ENCODE measurements around the gene TIFAB.

Gene TIFAB

DNA sequence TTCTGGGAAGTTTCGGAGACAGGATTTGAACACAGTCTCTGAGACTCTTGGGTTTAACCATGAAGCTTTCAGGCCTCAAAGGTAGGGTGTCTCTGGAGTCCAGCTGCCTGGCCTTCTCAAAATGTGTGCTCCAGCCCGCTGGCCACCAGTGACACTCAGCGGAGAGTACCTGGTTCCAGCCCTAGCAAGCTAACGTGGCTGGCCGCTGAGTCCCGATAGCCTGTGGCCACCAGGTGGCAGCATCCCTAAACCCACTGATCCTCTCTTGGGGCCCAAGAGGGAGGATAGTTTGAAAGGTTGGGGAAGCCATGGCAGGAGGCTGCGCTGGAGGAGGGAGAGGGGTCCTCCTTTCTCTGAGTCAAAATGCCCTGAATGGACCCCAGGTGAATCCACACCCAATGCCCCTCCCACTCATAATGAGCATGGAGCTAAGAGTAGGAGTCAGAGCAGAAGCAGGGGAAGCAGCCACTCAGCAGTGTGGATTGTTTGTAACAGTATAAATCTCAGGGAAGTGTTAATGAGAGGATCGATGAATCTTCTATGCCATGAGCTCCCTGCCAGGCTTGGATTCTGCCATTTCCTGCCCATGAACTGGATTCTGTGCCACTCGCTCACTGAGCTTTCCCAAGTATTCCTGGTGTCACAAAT is 5.4 kb upstream of the TIFAB start:
- no peak overlapping the region for H3K27ac Mint-ChIP-seq
- H3K27me3 Mint-ChIP-seq (ENCODE audit: low read depth): peaks cover 14% of the 10 kb centered on the region
- no peak overlapping the region for H3K4me3 Mint-ChIP-seq
- no peaks in the 10 kb centered on the region for H3K9me3 Mint-ChIP-seq
- no peaks in the 10 kb centered on the region for H3K4me1 Mint-ChIP-seq (ENCODE audit: low read depth)
- no peaks in the 10 kb centered on the region for H3K36me3 Mint-ChIP-seq (ENCODE audit: low read depth)

DNA sequence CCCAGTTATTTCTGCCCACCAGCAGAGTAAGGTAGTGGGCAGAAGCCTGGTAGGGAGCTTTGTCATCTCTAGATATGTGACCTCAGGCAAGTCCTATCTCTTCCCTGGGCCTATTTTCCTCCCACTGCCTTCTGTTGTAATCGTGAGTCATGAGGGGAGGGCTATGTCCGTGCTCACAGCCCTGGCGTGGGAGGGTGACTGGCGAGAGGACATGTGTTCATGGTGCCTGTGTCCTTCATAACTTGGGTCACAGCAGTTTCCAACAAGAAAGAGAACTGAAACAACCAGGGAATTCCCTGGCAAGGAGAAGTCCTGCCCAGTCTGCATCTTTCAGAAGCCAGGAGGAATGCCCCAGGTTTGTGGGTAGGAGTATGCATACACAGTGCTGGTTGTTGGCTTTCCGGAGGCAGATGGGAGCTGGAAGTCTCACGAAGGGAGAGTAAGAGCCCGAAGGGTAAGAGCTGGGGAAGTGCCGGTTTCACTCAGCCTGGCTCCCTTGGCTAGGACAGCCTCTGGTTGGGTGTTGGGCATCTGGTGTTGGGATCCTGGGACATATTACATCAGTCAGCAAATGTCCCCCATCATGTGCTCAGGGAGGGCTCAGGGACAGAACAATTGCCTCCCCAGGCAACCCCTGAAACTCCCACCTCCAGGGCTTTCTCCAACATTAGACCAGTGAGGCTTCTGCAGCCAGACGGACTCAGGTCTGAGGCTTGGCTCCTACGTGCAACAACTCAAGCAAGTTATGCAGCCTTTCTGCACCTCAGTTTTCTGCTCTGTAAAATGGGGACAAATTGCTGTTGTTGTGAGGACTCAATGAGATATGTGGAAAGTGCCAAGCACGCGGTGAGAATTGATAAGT is 4.3 kb upstream of the TIFAB start:
- peaks cover 12% of the 10 kb centered on the region for H3K27me3 Mint-ChIP-seq (ENCODE audit: low read depth)

DNA sequence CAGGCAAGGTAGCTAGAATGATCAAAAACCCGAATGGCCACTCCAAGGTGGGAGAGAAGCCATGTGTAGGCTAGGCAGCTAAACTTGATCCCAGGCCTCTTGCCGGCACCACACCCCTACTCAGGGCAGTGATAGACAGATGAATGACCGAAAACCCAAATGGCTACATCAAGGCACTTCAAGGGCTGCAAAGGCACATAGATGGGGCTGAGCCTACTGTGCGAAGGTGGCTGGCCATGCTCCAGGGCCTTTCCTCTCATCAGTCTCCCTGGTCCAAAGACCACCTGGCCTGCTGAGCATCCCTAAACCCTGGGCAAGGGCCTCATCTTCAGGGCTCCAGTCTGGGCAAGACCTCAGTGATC is 3.7 kb upstream of the TIFAB start:
- no peaks in the 10 kb centered on the region for H3K9me3 Mint-ChIP-seq
- no peak overlapping the region for H3K27ac Mint-ChIP-seq
- peaks cover 7% of the 10 kb centered on the region for H3K27me3 Mint-ChIP-seq (ENCODE audit: low read depth)
- no peak overlapping the region for H3K4me3 Mint-ChIP-seq
- no peaks in the 10 kb centered on the region for H3K4me1 Mint-ChIP-seq (ENCODE audit: low read depth)
- H3K36me3 Mint-ChIP-seq (ENCODE audit: low read depth): no peaks in the 10 kb centered on the region

More for the DNA sequence above, 4.3 kb upstream of the TIFAB start:
- H3K27ac Mint-ChIP-seq: no peak overlapping the region
- no peak overlapping the region for H3K4me3 Mint-ChIP-seq
- no peaks in the 10 kb centered on the region for H3K4me1 Mint-ChIP-seq (ENCODE audit: low read depth)
- H3K36me3 Mint-ChIP-seq (ENCODE audit: low read depth): no peaks in the 10 kb centered on the region
- no peaks in the 10 kb centered on the region for H3K9me3 Mint-ChIP-seq

DNA sequence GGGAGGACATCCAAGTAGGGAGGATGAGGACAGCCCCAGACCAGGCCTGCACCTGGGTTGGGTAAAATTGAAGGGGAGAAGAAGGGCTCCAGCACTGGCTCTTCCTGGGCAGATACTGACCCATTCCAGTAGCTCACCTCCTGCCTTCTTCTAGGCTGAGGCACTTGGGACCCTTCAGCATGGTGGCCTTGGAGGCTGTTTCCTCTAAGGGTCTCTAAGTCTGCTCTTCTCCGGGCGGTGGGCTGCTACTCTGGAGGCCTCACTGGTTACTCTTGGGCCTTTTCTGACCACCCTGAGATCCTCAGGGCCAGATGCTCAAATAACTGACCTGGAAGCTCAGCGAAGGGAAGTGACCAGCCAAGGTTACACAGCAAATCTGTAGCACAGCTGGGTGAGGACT is 2.8 kb upstream of the TIFAB start:
- no peaks in the 10 kb centered on the region for H3K4me1 Mint-ChIP-seq (ENCODE audit: low read depth)
- peaks cover 4% of the 10 kb centered on the region for H3K27me3 Mint-ChIP-seq (ENCODE audit: low read depth)
- H3K36me3 Mint-ChIP-seq (ENCODE audit: low read depth): no peaks in the 10 kb centered on the region
- H3K4me3 Mint-ChIP-seq: no peak overlapping the region
- no peak overlapping the region for H3K27ac Mint-ChIP-seq
- no peaks in the 10 kb centered on the region for H3K9me3 Mint-ChIP-seq

DNA sequence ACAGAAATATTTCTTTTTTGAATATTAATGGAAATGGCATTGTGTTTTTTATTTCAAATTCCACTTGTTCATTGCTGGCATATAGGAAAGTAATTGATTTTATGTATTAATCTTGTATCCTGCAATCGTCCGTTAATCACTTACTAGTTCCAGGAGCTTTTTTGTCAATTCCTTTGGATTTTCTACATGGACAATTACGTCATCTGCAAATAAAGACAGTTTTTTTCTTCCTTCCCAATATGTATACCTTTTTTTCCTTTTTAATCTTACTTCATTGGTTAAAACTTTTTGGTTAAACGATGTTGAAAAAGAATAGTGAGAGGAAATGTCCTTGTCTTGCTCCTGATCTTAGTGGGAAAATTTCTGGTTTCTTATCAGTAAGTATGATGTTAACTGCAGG is 1.5 kb upstream of the TIFAB start:
- no peak overlapping the region for H3K4me3 Mint-ChIP-seq
- no peaks in the 10 kb centered on the region for H3K36me3 Mint-ChIP-seq (ENCODE audit: low read depth)
- H3K27me3 Mint-ChIP-seq (ENCODE audit: low read depth): no peaks in the 10 kb centered on the region

DNA sequence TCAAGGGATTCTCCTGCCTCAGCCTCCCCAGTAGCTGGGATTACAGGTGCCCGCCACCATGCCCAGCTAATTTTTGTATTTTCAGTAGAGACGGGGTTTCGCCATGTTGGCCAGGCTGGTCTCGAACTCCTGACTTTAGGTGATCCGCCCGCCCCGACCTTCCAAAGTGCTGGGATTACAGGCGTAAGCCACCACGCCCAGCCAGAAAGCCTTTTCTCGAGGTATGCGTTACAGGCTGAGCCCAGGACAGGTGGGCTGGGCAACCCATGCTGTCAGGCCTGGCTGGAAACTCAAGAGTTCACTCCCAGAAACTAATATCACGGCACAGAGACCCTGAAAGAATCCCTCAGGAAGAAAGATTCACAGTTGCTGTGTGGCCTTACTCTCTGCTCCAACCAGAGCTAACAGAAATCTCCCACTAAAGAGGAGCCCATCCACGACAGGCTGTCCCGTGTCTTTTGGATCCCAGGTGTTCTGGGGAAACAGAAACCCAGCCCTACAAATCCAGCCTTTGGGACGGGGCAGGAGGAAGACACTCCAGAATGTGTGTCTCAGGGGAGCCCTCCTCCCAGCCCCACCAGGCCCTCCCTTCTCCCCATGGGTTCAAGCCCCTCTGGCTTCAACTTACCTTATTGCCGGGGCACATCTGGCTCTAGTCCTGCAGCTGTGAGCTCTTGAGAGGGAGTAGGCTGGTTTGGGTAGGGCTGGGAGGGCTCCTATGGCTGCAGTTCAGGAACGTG is 400 bp downstream of the TIFAB start:
- H3K27me3 Mint-ChIP-seq (ENCODE audit: low read depth): no peaks in the 10 kb centered on the region
- H3K4me3 Mint-ChIP-seq: no peak overlapping the region
- no peaks in the 10 kb centered on the region for H3K4me1 Mint-ChIP-seq (ENCODE audit: low read depth)
- H3K9me3 Mint-ChIP-seq: no peaks in the 10 kb centered on the region
- no peaks in the 10 kb centered on the region for H3K36me3 Mint-ChIP-seq (ENCODE audit: low read depth)
- no peak overlapping the region for H3K27ac Mint-ChIP-seq

More for the DNA sequence above, 1.5 kb upstream of the TIFAB start:
- no peak overlapping the region for H3K27ac Mint-ChIP-seq
- no peaks in the 10 kb centered on the region for H3K9me3 Mint-ChIP-seq
- no peaks in the 10 kb centered on the region for H3K4me1 Mint-ChIP-seq (ENCODE audit: low read depth)

DNA sequence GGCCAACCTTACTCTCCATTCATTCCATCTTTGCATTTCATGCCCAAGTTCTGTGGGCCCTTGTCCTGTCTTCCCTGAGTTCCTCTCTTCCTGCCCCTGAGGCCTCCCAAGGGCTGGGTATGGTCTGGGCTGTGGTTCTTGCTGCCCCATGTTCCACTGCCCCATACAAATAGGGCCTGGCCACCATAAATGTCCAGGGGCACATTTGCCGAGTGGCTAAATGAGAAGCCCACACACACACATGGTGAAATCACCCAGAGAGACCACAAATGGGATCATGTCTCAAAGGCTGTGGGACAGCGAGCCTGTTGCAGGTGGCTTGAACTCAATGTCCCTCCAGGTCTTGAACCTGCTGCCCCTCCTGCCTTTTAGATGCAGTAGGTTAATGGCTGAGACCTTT is 1.2 kb downstream of the TIFAB start:
- Mint-ChIP-seq H3K9me3 (no peaks in the 10 kb centered on the region), H3K27ac (no peak overlapping the region), H3K27me3 (ENCODE audit: low read depth) (no peaks in the 10 kb centered on the region), H3K36me3 (ENCODE audit: low read depth) (no peaks in the 10 kb centered on the region), H3K4me1 (ENCODE audit: low read depth) (no peaks in the 10 kb centered on the region), H3K4me3 (no peak overlapping the region)

DNA sequence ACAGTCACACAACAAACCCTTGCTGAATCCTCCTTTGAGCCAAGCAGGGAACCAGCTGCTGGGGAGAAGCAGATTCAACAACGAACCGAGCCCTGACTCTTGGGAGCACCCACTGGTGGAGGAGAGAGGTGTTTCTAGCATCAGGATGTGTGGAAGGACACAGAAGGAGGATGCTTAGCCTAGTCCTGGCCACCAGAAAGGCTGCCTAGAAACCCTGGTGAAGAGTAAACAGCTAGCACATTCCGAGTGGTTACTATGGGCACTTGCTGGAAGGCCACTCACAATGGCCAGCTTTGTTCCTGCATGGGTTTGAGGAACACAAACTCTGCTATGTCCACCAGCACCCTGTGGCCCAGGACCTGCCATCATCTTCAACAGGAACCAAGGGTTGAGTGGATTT is 1.8 kb downstream of the TIFAB start:
- Mint-ChIP-seq H3K4me1 (ENCODE audit: low read depth) (no peaks in the 10 kb centered on the region), H3K36me3 (ENCODE audit: low read depth) (no peaks in the 10 kb centered on the region), H3K27ac (no peak overlapping the region), H3K9me3 (no peaks in the 10 kb centered on the region), H3K27me3 (ENCODE audit: low read depth) (no peaks in the 10 kb centered on the region), H3K4me3 (no peak overlapping the region)

DNA sequence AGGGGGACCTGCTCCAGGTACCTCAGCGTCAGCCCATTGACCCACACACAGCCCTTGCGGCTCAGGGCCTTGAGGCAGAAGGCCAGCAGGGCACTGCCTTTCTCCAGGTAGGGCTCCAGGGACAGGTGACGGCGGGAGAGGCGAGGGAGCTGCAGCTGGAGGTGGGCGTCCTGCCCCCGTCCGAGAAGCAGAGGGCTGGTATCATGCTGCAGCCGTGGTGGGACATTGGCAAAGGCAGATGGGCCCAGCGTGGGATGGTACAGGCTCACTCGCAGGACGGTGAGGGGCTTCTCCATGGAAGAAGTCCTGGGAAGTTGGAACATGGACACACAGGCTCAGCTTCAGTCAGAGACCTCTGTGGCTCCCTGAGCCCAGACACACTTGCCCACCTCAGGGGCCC is 2.5 kb downstream of the TIFAB start:
- no peaks in the 10 kb centered on the region for H3K27me3 Mint-ChIP-seq (ENCODE audit: low read depth)
- H3K27ac Mint-ChIP-seq: no peak overlapping the region
- no peaks in the 10 kb centered on the region for H3K4me1 Mint-ChIP-seq (ENCODE audit: low read depth)
- no peak overlapping the region for H3K4me3 Mint-ChIP-seq
- no peaks in the 10 kb centered on the region for H3K9me3 Mint-ChIP-seq
- H3K36me3 Mint-ChIP-seq (ENCODE audit: low read depth): no peaks in the 10 kb centered on the region

DNA sequence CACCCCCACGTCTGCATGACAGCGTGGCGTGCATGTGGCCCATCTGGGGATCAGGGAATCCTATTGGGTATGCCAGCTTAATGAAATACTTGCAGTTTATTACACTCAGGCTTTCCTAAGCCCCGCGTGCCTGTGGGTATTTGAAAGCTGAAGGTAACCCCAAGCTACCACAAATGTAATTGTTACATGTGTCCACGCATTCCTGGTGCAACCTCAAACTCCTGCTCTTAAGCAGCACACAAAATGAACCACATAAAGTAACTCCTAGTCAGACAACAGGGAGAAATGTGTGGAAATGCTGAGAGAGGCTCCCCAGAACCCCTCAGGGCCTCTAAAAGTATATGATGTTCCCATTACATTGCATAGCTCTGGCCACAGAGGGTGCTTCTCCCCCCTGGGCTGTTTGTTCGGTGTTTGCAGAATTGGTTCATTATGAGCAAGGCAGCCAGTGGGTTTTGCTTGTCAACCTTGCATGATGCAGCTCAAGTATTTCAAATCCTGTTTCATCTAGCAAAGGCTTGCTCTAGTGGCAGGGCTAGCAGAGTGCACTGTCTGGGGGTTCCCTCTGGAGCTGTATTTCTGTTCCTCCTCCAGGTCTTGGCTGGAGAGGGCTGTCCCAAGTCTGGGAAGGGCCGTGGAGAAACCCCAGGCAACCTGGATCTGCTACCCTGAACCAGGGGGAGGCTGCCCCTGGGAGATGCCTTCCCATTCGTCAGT is 3.2 kb downstream of the TIFAB start:
- H3K27ac Mint-ChIP-seq: no peak overlapping the region
- no peaks in the 10 kb centered on the region for H3K36me3 Mint-ChIP-seq (ENCODE audit: low read depth)
- no peak overlapping the region for H3K4me3 Mint-ChIP-seq
- no peaks in the 10 kb centered on the region for H3K4me1 Mint-ChIP-seq (ENCODE audit: low read depth)
- no peaks in the 10 kb centered on the region for H3K9me3 Mint-ChIP-seq
- peaks cover 4% of the 10 kb centered on the region for H3K27me3 Mint-ChIP-seq (ENCODE audit: low read depth)

DNA sequence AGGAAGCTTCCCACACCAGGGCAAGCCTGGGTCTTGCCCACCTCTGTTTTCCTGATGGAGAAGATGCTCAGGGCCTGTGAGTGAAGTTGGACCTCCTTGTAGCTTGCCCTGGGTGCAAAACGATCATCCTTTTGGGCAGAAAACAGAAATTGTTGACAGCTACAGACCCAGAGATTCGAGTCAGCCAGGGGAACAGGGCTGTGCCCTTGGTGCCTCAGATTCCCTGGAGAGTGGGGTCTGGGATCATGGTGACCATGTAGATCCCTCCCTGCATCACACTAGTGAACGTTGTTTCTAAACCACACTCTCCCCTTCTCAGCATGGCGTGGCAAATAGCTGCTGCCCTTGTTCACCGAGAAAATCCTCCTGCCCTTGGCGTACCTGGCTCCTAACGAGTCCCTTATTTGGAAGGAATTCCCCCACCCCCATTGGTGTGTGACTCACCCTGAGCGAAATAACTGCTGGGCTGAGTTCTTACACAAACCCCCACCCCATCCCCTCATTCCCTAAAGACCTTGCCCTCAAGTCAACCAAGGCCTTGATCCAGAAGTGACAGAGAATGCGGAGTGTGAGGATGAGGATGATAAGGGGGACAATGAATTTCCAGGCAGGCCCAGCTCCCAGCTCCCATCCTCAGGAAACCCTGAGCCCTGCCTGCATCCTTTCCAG is 3.9 kb downstream of the TIFAB start:
- Mint-ChIP-seq H3K4me1 (ENCODE audit: low read depth) (no peaks in the 10 kb centered on the region), H3K27me3 (ENCODE audit: low read depth) (peaks cover 4% of the 10 kb centered on the region), H3K9me3 (no peaks in the 10 kb centered on the region), H3K4me3 (no peak overlapping the region), H3K36me3 (ENCODE audit: low read depth) (no peaks in the 10 kb centered on the region), H3K27ac (no peak overlapping the region)

DNA sequence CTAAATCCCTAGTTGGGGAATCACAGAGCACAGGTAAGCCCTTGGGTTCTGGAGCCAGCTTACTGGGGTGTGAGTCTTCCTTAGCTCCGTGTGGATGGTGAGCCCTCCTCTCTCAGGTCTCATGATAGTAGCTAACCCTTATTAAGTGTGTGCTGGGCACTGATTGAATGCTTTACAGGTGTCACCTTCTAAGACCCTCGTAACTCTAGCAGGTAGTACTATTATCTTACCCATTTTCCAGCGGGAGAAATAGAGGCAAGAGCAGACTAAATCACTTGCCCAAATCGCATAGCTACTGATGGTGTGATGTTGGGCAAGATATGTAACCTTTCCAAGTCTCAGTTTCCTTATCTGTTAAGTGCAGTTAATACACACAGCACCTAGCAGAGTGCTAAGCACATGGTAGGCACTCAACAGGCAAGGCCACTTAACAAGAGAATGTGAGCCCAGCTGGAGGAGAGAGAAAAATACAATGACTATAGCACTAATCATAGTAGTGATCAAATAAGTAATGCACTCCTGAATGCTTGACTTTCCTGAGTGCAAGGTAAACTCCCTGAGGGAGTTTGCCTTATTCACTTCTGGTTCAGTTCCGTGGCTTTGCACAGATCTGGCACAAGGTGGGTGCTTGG is 4.7 kb downstream of the TIFAB start, which contains the start of gene DCANP1:
TSS of gene DCANP1 (minus strand) at position 51 of the 632 bp plus-strand sequence. CDS start 240 bp downstream, outside the sequence.
- Mint-ChIP-seq H3K4me3 (no peak within 1 kb of the TSS), H3K36me3 (ENCODE audit: low read depth) (no peaks in the 10 kb centered on the region), H3K27me3 (ENCODE audit: low read depth) (peaks cover 4% of the 10 kb centered on the region), H3K4me1 (ENCODE audit: low read depth) (no peaks in the 10 kb centered on the region), H3K27ac (no peak within 1 kb of the TSS), H3K9me3 (no peaks in the 10 kb centered on the region)

DNA sequence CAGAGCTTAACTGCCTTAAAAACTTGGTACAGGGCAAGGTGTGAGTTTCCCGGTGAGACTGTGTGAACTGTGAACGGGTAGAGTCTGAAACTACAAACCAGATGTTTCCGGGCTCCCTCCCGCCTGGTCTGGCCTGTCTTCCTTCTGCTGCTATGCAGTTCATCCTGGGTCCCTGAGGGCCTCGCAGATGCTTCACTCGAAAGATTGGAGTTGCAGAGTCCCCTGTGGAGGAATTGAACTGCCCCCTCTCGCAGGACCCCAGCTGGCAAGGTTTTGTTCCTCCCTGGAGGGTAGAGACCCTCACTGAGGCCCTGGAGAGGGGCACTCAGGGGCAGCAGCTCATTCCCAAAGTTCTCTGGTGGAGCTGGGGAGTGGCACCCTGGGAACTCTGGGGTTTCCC is 5.5 kb downstream of the TIFAB start:
- peaks cover 4% of the 10 kb centered on the region for H3K27me3 Mint-ChIP-seq (ENCODE audit: low read depth)
- no peak overlapping the region for H3K4me3 Mint-ChIP-seq
- no peak overlapping the region for H3K27ac Mint-ChIP-seq
- no peaks in the 10 kb centered on the region for H3K36me3 Mint-ChIP-seq (ENCODE audit: low read depth)
- H3K9me3 Mint-ChIP-seq: no peaks in the 10 kb centered on the region
- no peaks in the 10 kb centered on the region for H3K4me1 Mint-ChIP-seq (ENCODE audit: low read depth)

Measured in T-helper 1 cell treated with Interleukin-12 subunit alpha and Interleukin-12 subunit beta and Interleukin-4 antibody, amounts not matched to agents 30 μg/mL and 1 μg/mL, for 36 hours (primary cell).